Measurements from ENCODE around the gene MICU1. TPM values are rescaled to one million over a fixed set of nuclear protein-coding genes. Genes with fewer than 3 reads are reported as not detected.

Gene MICU1
- total RNA-seq, 1 experiment from 2014 or later, result 39.4 TPM

DNA sequence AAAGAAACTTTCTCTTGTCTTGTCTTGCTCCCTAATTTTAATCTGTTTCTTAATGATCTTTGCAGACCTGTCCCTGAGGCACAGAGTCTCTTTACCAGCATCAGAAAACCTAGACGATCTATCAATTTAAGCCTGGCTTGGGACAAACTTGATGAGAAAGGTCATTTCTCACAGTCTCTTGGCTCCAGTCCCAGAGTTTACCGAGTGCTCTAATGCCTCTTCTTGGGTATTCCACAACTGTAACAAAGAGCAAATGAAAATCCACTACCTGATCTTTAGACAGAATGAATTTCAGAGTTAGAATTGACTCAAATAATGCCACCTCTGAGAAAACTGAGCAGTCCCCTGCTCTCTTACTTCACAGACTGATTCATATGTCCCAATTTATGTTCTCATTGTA is 164.8 kb downstream of the MICU1 start:
- no peak for DNase-seq (ENCODE audit: low read depth, low spot score)
- ChIA-PET RAD21 (ENCODE audit: low non-redundant PET in 1 of 2, low total read pairs in 2 of 2, uncharacterized antibody in 2 of 2, unreplicated experiment in 2 of 2) (no interaction called here), CTCF (no interaction called here), POLR2A (no interaction called here)
- no peaks in the 10 kb centered on the region; a peak in 1 of 4 replicates for H3K4me1 ChIP-seq (ENCODE audit: control insufficient read depth in 1 of 2, insufficient read depth in 2 of 2, low read length in 2 of 2)
- intact Hi-C loops (cut with micrococcal nuclease), result no loop called here
- H3K9ac ChIP-seq (ENCODE audit: low read length), result no peak overlapping the region
- H3K27me3 ChIP-seq (ENCODE audit: insufficient read depth, low read length), result no peaks in the 10 kb centered on the region
- no peak overlapping the region for H3K27ac ChIP-seq (ENCODE audit: low read depth, low read length)
- ATAC-seq, result no peak
- no TSS peak for BruUV-seq (replicated peaks)
- H2AFZ ChIP-seq (ENCODE audit: low read depth, low read length, poor library complexity, severe bottlenecking), result no peak overlapping the region
- H3K36me3 ChIP-seq (ENCODE audit: control insufficient read depth in 1 of 2, insufficient read depth in 2 of 2, low read length in 2 of 2), result no peaks in the 10 kb centered on the region
- H3K79me2 ChIP-seq (ENCODE audit: insufficient read depth, low read length), result no peaks in the 10 kb centered on the region
- H3K4me3 ChIP-seq (replicated peaks in 1 of 2; ENCODE audit: low read depth in 1 of 2, low read length in 2 of 2), result no peak overlapping the region
- no peak overlapping the region for H3K4me2 ChIP-seq (ENCODE audit: low read length)
- no peaks in the 10 kb centered on the region for H4K20me1 ChIP-seq (ENCODE audit: insufficient read depth)
- H3K9me3 ChIP-seq (ENCODE audit: control insufficient read depth in 1 of 2, insufficient read depth in 1 of 2, low read depth in 1 of 2, low read length in 2 of 2), result no peaks in the 10 kb centered on the region
- H3K9me2 ChIP-seq (ENCODE audit: insufficient read depth), result no peaks in the 10 kb centered on the region
- TF ChIP-seq POLR2A (IDR thresholded peaks at IDR 0.05; ENCODE audit: borderline replicate concordance, extremely low read depth, insufficient read depth, insufficient read length), result no peak
- TF ChIP-seq CTCF (IDR thresholded peaks at IDR 0.05 in 2 of 3, conservative IDR thresholded peaks at IDR 0.05 in 1 of 3; ENCODE audit: borderline replicate concordance in 1 of 3, insufficient read depth in 1 of 3, low read depth in 2 of 3, low read length in 2 of 3), result no peak
- no peak for TF ChIP-seq CEBPB (IDR thresholded peaks at IDR 0.05; ENCODE audit: low read depth)
- TF ChIP-seq EZH2 (IDR thresholded peaks at IDR 0.05), result no peak
- no peak for TF ChIP-seq ZFX (IDR thresholded peaks at IDR 0.05)
- TF ChIP-seq CBX3 (IDR thresholded peaks at IDR 0.05; ENCODE audit: low read depth), result no peak
- TF ChIP-seq SP1 (IDR thresholded peaks at IDR 0.05; ENCODE audit: low read depth), result no peak
- no peak for TF ChIP-seq YY1 (IDR thresholded peaks at IDR 0.05; ENCODE audit: extremely low read depth, insufficient replicate concordance, low read depth, low read length)
- TF ChIP-seq TCF7L2 (IDR thresholded peaks at IDR 0.05; ENCODE audit: borderline replicate concordance, extremely low read depth, insufficient read depth, insufficient read length), result no peak
- TF ChIP-seq, protein P1, sequence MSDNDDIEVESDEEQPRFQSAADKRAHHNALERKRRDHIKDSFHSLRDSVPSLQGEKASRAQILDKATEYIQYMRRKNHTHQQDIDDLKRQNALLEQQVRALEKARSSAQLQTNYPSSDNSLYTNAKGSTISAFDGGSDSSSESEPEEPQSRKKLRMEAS (IDR thresholded peaks at IDR 0.05), result no peak
- no peak for TF ChIP-seq SIN3A (IDR thresholded peaks at IDR 0.05; ENCODE audit: low read depth)
- no peak for TF ChIP-seq SRF (IDR thresholded peaks at IDR 0.05; ENCODE audit: low read depth)
- no peak for TF ChIP-seq ELF1 (IDR thresholded peaks at IDR 0.05; ENCODE audit: borderline replicate concordance, low read depth)

Data from HCT116 (cell line).